DND-41 (cell line): ENCODE results near the gene SMIM31.

Source experiments
- ATAC-seq: fragments of 200-7000 bp; cut with Tn5 transposase; 3 replicates; pipeline ENCODE4 v1.9.1; 2021; ENCODE audit warnings: low read depth; ENCODE audit not compliant: insufficient read depth
- DNase-seq: peaks from one replicate; pipeline ENCODE4 v3.0.0-alpha.2; 2020
- H2AFZ ChIP-seq: 2 replicates; pipeline ENCODE4 v1.6.0; 2012; ENCODE audit warnings: low read depth, low read length
- H3K27ac ChIP-seq: 2 replicates; pipeline ENCODE4 v1.5.1; 2012; ENCODE audit warnings: low read length, inconsistent platforms
- H3K27me3 ChIP-seq: fragments of 200-600 bp; sonication (generic); 2 replicates; pipeline ENCODE4 v1.6.0; 2012; ENCODE audit warnings: low read length, mild to moderate bottlenecking, inconsistent platforms; ENCODE audit not compliant: insufficient read depth, poor library complexity
- H3K36me3 ChIP-seq: 2 replicates; pipeline ENCODE4 v1.5.1; 2012; ENCODE audit warnings: low read length, inconsistent platforms; ENCODE audit not compliant: insufficient read depth
- H3K4me1 ChIP-seq: 2 replicates; pipeline ENCODE4 v1.5.1; 2012; ENCODE audit warnings: mild to moderate bottlenecking, low read length; ENCODE audit not compliant: insufficient read depth
- H3K4me2 ChIP-seq: 2 replicates; pipeline ENCODE4 v1.6.0; 2012; ENCODE audit warnings: mild to moderate bottlenecking, moderate library complexity, low read length, inconsistent platforms; ENCODE audit not compliant: insufficient read depth
- H3K4me3 ChIP-seq, 2 experiments: fragments of 200-600 bp in 1 of 2; shearing (Covaris generic) in 1 of 2; 2 replicates each; pipeline ENCODE4 v1.5.1; 2012 to 2016; ENCODE audit warnings: inconsistent platforms in 2 of 2, low read length in 2 of 2, mild to moderate bottlenecking in 2 of 2, low read depth in 1 of 2, moderate library complexity in 1 of 2
- H3K79me2 ChIP-seq: 2 replicates; pipeline ENCODE4 v1.6.0; 2012; ENCODE audit warnings: low read length, inconsistent platforms; ENCODE audit not compliant: insufficient read depth
- H3K9ac ChIP-seq: 2 replicates; pipeline ENCODE4 v1.6.0; 2012; ENCODE audit warnings: low read depth, mild to moderate bottlenecking, inconsistent platforms, low read length, moderate library complexity
- H3K9me3 ChIP-seq: 2 replicates; pipeline ENCODE4 v1.5.1; 2012; ENCODE audit warnings: low read length, moderate library complexity, mild to moderate bottlenecking, inconsistent platforms; ENCODE audit not compliant: insufficient read depth, severe bottlenecking
- H4K20me1 ChIP-seq: 2 replicates; pipeline ENCODE4 v1.6.0; 2012; ENCODE audit warnings: low read length; ENCODE audit not compliant: insufficient read depth
- EZH2 ChIP-seq: IDR thresholded peaks from 3 replicates; pipeline ENCODE4 v1.6.1; 2012; ENCODE audit warnings: borderline replicate concordance, low read depth, mild to moderate bottlenecking, moderate library complexity, low read length, inconsistent platforms; ENCODE audit not compliant: severe bottlenecking
- TF ChIP-seq, protein P1 (sequence below): IDR thresholded peaks from 2 replicates; pipeline ENCODE4 v1.5.1; 2012; ENCODE audit warnings: borderline replicate concordance, low read length, moderate library complexity, mild to moderate bottlenecking; ENCODE audit not compliant: poor library complexity, severe bottlenecking; ENCODE audit errors: extremely low read depth

The SMIM31 gene

DNA sequence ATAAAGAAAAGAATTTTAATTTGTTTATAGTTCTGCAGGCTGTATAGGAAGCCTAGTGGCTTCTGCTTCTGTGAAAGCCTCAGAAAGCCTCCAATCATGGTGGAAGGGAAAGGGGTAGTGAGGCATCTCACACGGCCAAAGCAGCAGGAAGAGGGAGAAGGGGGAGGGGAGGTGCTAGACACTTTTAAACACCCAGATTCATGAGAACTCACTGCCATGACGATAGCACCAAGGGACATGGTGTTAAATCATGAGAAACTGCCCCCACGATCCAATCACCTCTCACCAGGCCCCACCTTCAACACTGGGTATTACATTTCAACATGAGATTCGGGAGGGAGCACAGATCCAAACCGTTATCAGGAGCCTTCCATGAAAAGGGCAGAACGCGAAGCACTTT is 18.1 kb downstream of the SMIM31 start:
- DNase-seq (no peak), ATAC-seq (no peak)
- Histone ChIP-seq H3K27ac (no peak overlapping the region), H3K27me3 (no peaks in the 10 kb centered on the region), H2AFZ (no peak overlapping the region), H3K9me3 (no peaks in the 10 kb centered on the region), H4K20me1 (no peaks in the 10 kb centered on the region), H3K4me1 (no peaks in the 10 kb centered on the region), H3K9ac (no peak overlapping the region), H3K79me2 (no peaks in the 10 kb centered on the region), H3K36me3 (no peaks in the 10 kb centered on the region), H3K4me3 (no peak overlapping the region), H3K4me2 (no peak overlapping the region)
- TF ChIP-seq, protein P1, sequence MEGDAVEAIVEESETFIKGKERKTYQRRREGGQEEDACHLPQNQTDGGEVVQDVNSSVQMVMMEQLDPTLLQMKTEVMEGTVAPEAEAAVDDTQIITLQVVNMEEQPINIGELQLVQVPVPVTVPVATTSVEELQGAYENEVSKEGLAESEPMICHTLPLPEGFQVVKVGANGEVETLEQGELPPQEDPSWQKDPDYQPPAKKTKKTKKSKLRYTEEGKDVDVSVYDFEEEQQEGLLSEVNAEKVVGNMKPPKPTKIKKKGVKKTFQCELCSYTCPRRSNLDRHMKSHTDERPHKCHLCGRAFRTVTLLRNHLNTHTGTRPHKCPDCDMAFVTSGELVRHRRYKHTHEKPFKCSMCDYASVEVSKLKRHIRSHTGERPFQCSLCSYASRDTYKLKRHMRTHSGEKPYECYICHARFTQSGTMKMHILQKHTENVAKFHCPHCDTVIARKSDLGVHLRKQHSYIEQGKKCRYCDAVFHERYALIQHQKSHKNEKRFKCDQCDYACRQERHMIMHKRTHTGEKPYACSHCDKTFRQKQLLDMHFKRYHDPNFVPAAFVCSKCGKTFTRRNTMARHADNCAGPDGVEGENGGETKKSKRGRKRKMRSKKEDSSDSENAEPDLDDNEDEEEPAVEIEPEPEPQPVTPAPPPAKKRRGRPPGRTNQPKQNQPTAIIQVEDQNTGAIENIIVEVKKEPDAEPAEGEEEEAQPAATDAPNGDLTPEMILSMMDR = no peak
- no peak for TF ChIP-seq EZH2

DNA sequence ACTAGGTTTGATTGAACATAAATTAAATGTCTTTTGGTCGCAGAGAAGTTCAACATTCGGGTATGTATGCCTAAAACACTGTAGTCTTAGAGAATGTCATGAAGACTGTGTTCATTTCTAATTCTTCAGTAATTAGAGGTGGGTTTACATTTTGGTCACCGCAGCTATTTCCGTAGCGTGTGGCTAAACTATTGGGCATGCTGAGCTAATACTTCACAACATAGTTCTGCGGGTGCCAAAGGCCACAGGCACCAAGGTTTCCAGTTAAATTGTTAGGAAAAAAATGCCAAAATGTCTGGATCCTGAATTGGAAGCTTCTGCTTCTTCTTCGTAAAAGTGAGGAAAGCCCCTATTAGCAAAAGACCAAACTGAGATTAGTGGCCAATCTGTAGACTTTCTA is 25.1 kb downstream of the SMIM31 start:
- Histone ChIP-seq H3K4me2 (no peak overlapping the region), H3K27me3 (no peaks in the 10 kb centered on the region), H3K9me3 (no peaks in the 10 kb centered on the region), H3K4me1 (no peaks in the 10 kb centered on the region), H3K27ac (no peak overlapping the region), H2AFZ (no peak overlapping the region), H3K36me3 (no peaks in the 10 kb centered on the region), H3K9ac (no peak overlapping the region), H3K79me2 (no peaks in the 10 kb centered on the region), H3K4me3 (no peak overlapping the region), H4K20me1 (no peaks in the 10 kb centered on the region)
- no peak for TF ChIP-seq EZH2
- TF ChIP-seq, protein P1 = no peak
- DNase-seq (no peak), ATAC-seq (no peak)

DNA sequence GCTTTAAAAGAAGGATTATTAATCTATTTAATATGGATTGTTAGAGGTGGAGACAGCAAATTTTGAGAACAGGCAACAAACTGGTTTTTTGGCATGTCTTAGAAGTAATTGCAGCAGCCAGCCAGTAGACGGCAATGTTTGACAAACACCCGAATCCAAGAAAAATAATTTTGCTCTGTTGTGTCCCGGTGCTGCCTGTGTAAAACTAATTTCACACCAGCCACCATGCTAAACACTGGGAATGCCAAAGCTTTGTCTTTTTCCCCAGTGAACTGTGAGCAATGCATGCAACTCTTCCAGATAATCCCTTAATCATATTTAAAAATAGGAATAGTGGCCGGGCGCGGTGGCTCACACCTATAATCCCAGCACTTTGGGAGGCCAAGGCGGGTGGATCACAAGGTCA is 25.9 kb downstream of the SMIM31 start:
- ATAC-seq = peak; percentile 35; the same call in 1 of the 3 replicates
- Histone ChIP-seq H3K27ac (no peak overlapping the region), H3K4me2 (no peak overlapping the region), H3K79me2 (no peaks in the 10 kb centered on the region), H3K9me3 (no peaks in the 10 kb centered on the region), H2AFZ (no peak overlapping the region), H3K4me3 (no peak overlapping the region), H3K9ac (no peak overlapping the region), H3K27me3 (no peaks in the 10 kb centered on the region), H3K36me3 (no peaks in the 10 kb centered on the region), H4K20me1 (no peaks in the 10 kb centered on the region), H3K4me1 (no peaks in the 10 kb centered on the region)
- no peak for TF ChIP-seq EZH2
- TF ChIP-seq, protein P1 = peak; percentile 77
- peak; percentile 22 for DNase-seq

DNA sequence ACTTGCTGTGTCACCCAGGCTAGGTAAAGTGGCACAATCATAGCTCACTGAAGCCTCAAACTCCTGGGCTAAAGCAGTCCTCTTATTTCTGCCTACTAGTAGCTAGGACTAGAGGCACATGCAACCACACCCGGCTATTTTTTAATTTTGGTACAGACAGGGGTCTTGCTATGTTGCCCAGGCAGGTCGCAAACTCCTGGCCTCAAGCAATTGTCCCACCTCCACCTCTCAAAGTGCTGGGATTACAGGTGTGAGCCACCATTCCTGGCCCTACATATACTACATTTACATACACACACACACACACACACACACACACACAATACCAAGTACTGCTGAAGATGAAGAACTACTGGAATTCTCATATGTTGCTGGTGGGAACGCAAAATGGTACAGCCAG is 26.9 kb downstream of the SMIM31 start:
- Histone ChIP-seq H3K4me2 (no peak overlapping the region), H3K79me2 (no peaks in the 10 kb centered on the region), H3K27me3 (no peaks in the 10 kb centered on the region), H3K4me1 (no peaks in the 10 kb centered on the region), H4K20me1 (no peaks in the 10 kb centered on the region), H2AFZ (no peak overlapping the region), H3K9me3 (no peaks in the 10 kb centered on the region), H3K27ac (no peak overlapping the region), H3K4me3 (no peak overlapping the region), H3K36me3 (no peaks in the 10 kb centered on the region), H3K9ac (no peak overlapping the region)
- TF ChIP-seq, protein P1 = no peak
- no peak for TF ChIP-seq EZH2
- ATAC-seq (no peak), DNase-seq (no peak)
